HG03280 (cell line): ENCODE results near the gene XRN1.
"Not testable (repeated sequence)": the region's sequence is repeated elsewhere in the genome, so short reads cannot be mapped to it uniquely, and the experiment has no call there.

Experiments
- ATAC-seq: cut with Tn5 transposase; IDR thresholded peaks from one replicate; pipeline ENCODE4 v1.9.1; 2021; ENCODE audit warnings: mild to moderate bottlenecking, moderate library complexity; ENCODE audit not compliant: unreplicated experiment

XRN1 gene

DNA sequence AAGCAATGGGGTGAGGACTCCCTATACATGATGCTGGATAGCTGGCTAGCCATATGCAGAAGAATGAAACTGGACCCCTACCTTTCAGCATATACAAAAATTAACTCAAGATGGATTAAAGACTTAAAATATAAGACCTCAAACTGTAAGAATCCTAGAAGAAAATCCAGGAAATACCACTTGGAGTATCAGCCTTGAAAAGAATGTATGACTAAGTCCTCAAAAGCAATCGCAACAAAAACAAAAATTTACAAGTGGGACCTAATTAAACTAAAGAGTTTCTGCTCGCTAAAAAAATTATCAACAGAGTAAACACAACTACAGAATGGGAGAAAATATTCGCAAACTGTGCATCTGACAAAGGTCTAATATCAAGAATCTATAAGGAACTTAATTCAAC, 94.3 kb downstream of the XRN1 start:
- ATAC-seq, result no peak

- ATAC-seq, result not testable (repeated sequence)
Observed at GRCh38 chr3:142352698-142353097, 95.1 kb downstream of the XRN1 start.

DNA sequence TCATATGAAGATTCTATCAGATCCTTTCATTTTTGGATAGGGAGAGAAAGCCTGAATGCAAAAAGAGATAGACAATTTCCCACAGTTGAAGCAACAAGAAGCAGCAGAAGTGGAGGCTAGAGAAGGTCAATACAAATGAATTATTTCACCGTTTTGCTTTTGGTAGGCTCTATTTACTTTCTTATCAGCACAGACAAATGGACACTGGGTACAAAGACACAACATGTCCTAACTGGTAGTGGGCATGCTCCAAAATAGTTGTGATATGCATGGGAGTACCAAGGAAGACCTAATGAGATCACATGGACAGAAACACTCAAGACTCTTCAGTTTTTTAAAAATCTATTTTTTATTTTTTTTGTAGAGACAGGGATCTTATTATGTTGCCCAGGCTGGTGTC, 99.4 kb downstream of the XRN1 start:
- ATAC-seq, result no peak

DNA sequence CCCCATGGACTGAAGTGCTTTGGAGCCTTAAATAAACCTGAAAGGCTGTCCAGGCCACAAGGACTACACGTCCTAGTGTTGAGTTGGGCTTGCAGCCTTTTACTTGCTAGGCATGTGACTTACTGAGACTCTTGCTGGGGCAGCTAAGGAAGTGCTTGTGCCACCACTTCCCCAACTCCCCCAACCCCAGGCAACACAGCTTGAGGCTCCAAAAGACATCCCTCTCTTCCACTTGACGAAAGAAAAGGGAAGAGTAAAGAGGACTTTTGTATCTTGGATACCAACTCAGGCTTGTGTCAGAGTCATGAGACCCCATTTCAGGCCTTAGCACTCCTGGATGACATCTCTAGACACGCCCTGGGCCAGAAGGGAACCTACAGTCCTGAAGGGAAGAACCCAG, 109.8 kb downstream of the XRN1 start:
- ATAC-seq, result no peak

- no peak for ATAC-seq
Observed at GRCh38 chr3:142332390-142332789, 115.4 kb downstream of the XRN1 start.

GRCh38 chr3:142324275-142324953, 123.4 kb downstream of the XRN1 start:
- not testable (repeated sequence) for ATAC-seq

DNA sequence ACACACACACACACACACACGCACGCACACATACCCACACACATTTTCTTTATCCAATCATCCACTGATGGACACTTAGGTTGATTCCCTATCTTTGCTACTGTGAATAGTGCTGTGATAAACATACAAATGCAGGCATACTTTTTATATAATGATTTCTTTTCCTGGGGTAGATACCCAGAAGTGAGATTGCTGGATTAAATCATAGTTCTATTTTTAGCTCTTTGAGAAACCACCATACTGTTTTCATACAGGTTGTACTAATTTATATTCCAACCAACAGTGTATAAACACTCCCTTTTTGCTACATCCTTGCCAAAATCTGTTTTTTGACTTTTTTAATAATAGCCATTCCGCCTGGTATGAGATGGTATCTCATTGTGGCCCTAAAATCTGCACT, 127.9 kb downstream of the XRN1 start:
- ATAC-seq, result no peak

DNA sequence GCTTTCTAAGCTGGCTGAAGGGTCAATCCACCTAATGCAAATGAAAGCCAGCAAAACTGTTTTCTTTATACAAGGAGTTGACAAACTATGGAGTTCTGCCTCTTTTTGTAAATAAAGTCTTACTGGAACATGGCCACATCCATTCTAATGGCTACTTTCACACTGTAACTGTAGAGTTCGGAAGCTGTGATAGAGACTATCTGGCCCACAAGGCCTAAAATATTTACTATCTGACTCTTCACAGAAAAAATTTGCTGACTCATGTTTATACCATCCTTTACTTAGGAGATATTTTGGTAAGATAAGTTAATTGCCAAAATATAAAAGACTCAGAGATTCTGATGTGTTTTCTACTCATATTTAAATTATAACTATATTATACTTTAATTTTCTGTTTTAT, 128.7 kb downstream of the XRN1 start:
- no peak for ATAC-seq

GRCh38 chr3:142318331-142318730, 129.5 kb downstream of the XRN1 start:
- no peak for ATAC-seq

- not testable (repeated sequence) for ATAC-seq
Observed at GRCh38 chr3:142315978-142316388, 131.9 kb downstream of the XRN1 start.

DNA sequence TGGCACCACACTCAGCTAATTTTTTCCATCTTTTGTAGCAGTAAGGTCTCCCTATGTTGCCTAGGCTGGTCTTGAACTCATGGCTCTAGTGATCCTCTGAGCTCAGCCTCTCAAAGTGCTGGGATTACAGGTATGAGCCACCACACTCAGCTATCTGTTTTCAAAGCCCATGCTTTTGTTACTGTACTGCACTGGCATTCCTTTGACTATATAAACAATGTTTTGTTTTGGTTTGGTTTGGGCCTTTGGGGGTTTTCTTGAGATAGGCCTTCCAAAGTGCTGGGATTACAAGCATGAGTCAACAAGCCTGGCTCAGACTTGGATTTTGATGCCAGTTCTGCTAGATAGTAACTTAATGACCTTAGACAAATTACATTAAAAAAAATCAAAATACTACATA, 132.8 kb downstream of the XRN1 start:
- ATAC-seq, result no peak

DNA sequence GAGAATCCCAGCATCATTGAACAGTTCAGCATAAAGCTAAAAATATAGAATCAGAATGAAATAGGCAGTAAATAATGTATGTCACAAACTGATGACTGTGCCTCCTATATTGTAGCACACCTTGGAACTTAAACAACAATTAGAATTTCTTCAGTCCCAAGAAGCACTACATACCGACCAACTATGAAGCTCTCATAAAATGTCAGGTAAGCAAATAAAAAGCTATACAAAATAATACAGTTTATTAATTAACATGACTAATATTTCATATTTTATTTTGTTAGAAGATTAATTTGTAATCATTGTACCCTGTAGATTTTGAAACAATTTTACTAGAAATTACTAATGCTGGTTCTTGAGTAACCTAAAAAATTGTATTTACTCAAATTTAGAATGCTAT, 137.4 kb downstream of the XRN1 start:
- no peak for ATAC-seq

GRCh38 chr3:142302847-142303246, 145.0 kb downstream of the XRN1 start:
- ATAC-seq, result not testable (repeated sequence)

GRCh38 chr3:142298626-142299025, 149.2 kb downstream of the XRN1 start:
- ATAC-seq, result no peak

DNA sequence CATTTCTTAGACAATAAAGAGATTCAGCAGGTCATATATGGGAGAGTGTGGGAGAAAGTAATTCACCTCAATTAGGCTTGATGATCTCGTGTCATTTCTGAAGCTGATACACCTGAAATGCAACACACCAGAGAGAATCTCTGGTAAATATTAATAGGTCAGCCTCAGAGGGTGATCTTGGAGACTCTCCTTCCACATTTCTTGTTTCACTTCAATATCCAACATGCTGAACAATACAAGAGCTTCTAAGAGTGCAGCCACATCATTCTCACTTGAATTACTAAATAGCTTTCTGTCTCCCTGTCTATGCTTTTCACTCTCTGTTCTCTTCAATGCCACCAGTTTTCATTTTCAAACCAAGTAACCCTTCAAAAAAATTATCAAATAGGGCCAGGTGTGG, 151.3 kb downstream of the XRN1 start:
- no peak for ATAC-seq

DNA sequence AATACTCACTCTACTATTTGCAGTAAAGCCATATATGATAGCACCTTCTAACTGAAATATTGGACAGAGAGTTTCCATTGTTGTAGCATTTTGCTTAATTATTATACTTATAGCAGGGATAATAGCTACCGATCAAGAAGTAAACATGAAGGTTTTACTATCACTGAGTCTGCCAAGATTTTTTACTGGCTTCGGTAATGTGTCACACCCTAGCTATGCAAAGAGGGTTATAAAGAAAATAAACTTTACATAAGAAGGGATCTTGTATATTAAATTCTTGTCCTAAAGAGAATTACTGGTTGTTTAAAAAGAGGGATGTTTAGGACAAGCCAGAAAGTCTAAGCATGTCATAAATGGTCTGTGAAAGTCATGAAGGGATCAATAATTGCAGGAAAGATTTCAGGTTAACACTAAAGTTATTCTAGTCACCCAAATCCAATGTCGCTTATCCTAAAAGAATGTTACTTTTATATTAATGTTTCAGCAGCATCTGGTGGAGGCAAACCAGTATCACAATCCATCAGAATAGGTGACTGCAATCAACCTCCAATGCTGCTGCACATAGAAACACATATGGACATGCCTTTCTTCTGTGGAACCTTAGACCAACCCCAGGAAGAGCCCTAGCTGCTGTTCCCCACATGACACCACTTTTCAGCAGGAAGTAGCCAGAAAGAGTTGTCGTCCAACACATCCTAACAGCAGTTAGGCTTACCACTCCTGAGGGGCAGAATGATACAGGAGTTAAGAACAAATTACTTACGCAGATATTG, 159.8 kb downstream of the XRN1 start:
- no peak for ATAC-seq

DNA sequence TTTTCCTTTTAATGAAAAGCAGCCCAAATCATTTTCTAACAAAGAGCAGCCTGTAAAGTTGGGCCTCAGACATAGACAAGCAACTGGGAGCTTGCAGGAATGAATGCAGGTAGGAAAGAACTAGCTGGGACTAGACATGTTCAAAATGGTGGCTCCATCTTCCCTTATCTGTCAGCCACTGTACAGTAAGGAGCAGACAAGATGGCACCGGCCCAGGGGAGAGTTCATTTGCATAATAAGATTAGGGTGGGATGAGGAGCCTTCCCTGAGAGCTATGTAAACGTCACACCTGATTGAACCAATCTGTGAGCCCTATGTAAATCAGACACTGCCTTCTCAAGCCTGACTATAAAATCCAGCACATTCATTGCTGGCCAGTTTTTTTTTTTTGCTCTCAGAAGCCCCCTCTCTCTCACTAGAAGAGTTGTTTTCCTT, 162.7 kb downstream of the XRN1 start:
- ATAC-seq, result no peak

DNA sequence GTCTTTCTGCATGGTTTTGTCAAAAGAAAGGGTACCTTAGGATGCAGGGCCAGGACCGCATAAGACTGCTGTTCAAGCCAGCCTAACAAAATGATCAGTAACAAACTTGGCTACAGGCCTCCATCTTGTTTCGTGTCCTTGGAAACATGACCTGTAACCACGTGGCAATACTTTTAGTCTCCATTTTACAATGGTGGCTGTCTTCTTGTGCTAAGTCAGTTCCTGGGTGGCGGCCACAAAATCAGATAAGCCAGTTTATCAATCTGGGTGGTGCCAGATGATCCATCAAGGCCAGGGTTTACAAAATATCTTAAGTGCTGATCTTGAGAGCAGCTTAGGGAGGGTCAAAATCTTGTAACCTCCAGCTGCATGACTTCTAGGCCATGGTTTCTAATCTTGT, 165.3 kb downstream of the XRN1 start:
- no peak for ATAC-seq

DNA sequence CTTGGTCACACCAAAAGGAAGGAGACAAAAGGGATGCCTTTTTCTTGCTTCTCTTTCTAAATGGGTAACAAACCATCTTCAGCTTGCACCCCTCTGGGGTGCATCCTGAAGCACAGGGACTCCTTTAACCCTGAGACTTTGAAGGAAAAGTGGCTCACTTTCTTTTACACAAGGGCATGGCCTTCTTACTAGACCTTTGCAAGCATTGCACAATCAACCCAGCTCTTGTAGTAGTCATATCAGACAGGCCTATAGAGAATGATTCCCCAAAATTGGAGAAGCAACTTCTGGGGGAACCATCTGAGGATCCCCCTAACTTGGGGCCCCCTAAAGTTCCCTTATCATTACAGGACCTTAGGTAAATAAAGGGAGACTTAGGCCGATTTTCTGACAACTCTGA, 166.4 kb downstream of the XRN1 start:
- ATAC-seq, result no peak

GRCh38 chr3:142279965-142280590, 167.8 kb downstream of the XRN1 start:
- peak; percentile 76 for ATAC-seq

GRCh38 chr3:142278451-142278850, 169.4 kb downstream of the XRN1 start:
- no peak for ATAC-seq

DNA sequence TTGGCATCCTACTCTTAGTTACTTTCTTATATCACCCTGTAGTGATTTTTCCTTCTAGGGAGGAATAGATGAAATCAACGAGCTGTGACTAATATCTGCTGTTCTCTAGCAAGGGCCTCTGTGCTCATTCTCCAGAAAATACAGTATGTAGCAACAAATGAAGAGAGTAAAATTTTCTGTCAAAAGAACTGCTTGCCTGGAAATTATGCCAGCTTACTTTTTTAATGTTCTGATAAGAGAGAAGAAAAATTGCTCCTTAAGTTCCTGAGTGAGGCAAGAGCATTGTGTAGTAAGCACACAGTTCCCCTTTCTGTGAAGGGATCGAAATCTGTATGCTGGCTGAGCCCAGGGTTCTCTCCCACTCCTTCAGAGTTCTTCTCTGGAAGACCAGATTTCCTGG, 171.1 kb downstream of the XRN1 start:
- ATAC-seq, result no peak
